Ramos (cell line): ENCODE results near the gene KCNQ1.
"Not testable (repeated sequence)": the region's sequence is repeated elsewhere in the genome, so short reads cannot be mapped to it uniquely, and the experiment has no call there.

Experiments used
- in situ Hi-C: fragments of 300-500 bp; cut with MboI; formaldehyde crosslinking; loops from one replicate; pipeline ENCODE4 v1.14.3; 2022; ENCODE audit warnings: low sequenced_read_pairs; ENCODE audit not compliant: unreplicated experiment

Gene KCNQ1

DNA sequence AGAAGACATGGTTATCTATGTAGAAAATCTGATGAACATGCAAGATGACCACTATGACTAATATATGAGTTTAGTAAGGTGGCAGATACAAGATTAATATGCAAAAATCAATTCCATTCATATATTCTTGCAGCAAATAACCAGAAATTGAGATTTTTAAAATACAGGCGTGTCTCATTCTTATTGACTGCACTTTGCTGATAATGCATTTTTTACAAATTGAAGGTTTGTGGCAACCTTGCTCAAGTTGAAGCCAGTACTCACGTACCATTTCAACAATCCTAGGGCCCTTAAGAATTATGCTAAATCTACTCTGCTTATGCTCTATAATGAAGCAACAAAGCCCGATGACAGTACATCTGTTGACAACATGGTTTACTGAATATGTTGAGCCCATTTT is 150.4 kb downstream of the KCNQ1 start:
- in situ Hi-C loops = no loop called here

- in situ Hi-C loops = no loop called here
Measured at GRCh38 chr11:2599561-2600189, 154.9 kb downstream of the KCNQ1 start.

GRCh38 chr11:2609345-2609744 is 164.5 kb downstream of the KCNQ1 start:
- in situ Hi-C loops = no loop called here

DNA sequence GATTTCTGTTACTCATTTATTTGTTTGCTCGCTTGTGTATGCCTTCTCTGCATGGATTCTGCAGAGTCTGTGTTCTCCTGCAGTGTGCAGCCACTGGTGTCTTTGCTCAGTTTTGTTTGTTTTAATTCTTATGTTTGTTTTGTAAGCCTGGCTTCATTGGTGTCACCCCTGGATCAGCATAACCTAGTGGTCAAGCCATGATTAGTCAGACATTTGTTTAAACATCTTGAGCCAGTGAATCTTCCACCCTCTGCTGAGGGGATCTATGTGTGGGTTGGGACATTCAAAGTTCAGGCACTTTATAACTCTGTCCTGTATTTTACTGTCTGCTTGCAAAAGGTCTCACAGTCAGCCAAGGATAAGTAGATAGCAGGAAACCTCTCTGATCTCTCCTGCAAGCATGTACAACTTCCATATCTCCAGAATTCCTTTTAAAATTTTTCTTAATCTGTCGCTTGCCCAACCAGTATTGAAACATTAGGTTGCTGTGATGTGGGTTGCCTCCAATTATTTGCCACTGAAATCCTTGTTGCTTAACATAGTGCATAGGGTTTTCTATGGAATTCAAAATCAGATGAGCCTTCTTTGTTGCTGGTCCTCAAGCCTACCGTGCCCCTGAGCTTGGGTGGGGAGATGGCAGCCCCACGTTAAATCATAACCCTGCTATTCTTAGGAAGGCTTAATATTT is 168.2 kb downstream of the KCNQ1 start:
- in situ Hi-C loops = no loop called here

DNA sequence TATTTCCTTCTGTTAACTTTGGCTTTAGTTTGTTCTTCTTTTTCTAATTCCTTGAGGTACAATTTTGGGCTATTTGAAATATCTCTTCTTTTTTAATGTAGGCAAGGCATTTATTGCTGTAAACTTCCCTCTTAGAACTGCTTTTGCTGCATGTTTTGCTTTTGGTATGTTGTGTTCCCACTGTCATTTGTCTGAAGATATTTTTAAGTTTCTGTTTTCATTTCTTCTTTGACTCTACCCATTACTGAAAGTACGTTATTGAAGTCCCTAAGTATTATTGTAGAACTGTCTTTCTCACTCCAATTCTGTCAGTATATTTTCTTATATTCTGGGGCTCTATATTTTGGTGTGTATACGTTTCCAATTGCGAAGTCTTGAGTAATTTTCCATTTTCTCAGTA is 177.1 kb downstream of the KCNQ1 start:
- in situ Hi-C loops = no loop called here

DNA sequence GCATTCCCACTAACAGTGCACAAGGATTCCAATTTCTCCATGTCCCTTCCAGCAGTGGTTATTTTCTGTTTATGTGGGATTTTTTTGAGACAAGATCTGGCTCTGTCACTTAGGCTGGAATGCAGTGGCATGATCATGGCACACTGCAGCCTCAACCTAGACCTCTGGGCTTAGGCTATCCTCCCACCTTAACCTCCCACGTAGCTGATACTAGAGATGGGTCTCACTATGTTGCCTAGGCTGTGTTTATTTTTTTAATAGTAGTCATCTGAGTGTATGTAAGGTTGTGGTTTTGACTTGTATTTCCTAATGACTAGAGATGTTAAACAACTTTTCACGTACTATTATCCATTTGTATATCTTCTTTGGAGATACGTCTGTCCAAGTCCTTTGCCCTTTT is 180.4 kb downstream of the KCNQ1 start:
- in situ Hi-C loops = no loop called here

- in situ Hi-C loops = no loop called here
Measured at GRCh38 chr11:2630679-2631078, 185.9 kb downstream of the KCNQ1 start.

DNA sequence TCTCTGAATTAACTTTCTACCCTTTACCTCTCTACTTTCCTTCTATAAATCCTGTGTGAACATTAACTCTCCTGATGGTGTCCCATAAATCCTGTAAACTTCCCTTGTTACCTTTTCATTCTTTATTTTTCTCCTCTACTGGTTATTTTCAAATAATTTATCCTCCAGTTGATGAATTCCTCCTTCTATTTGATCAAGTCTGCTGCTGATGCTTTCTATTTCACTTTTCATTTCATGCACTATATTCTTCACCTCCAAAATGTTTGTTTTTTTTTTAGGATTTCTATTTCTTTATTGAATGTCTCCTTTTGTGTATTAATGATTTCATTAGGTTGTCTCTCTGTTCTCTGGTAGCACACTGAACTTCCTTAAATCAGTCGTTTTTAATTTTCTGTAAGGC is 186.4 kb downstream of the KCNQ1 start:
- in situ Hi-C loops = no loop called here

GRCh38 chr11:2639763-2640162 is 195.0 kb downstream of the KCNQ1 start:
- in situ Hi-C loops = not testable (repeated sequence)

DNA sequence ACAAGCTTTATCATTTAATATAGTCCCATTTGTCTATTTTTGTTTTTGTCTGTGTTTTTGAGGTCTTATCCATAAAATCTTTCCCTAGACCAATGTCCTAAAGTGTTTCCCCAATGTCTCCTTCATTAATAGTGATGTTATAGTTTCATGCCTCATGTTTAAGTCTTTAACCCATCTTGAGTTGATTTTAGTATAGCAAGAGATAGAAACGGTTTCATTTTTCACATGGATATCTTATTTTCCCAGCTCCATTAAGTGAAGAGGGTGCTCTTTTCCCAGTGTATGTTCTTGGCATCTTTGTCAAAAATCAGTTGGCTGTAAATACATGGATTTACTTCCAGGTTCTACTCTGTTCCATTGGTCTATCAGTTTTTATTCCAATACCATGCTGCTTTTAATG is 196.8 kb downstream of the KCNQ1 start:
- in situ Hi-C loops = no loop called here

GRCh38 chr11:2643746-2644145 is 198.9 kb downstream of the KCNQ1 start:
- in situ Hi-C loops = no loop called here

DNA sequence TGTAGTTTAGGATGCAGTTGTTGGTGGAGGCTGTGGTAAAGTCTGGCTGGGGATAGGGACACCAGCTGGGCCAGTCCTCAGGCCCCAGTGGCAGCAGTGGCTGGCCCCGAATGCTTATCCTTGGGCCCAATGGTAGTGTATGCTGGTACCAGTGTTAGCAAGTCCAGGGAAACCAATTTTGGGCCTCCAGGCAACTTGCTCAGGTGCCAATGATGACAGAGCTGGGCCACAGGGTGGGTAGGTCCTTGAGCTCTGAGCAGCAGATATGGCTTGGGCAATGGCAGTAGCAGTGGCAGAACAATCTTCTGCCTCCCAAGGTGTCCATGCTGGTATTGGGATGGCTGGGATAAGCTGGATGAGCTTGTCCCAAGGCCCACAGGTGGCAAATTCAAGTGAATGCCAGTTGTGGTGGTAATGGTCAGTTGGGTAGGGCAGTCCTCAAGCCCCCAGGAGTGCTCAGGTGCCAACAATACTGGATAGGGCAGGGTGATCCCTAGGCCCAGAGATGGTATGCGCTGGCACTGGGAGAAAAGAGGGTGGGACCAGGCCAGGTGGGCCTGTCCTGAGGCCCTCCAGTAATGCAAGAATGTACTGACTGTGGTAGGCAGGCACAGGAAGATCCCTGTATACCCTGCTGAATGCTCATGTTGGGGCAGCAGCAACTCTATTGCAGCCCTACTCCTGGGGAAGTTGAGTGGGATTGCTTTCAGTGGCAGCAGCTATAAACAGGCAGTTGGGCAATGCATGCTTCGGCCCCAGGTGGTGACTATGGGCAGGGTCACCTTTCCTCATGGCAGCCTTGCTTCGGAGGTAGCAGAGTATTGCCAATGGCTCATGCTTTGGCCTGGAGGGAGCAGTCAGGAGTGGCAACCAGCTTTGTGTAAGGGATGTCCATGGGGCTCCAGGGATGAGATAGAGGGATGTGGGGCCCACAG is 200.3 kb downstream of the KCNQ1 start:
- in situ Hi-C loops = no loop called here

- in situ Hi-C loops = no loop called here
Measured at GRCh38 chr11:2645779-2646118, 200.9 kb downstream of the KCNQ1 start.

DNA sequence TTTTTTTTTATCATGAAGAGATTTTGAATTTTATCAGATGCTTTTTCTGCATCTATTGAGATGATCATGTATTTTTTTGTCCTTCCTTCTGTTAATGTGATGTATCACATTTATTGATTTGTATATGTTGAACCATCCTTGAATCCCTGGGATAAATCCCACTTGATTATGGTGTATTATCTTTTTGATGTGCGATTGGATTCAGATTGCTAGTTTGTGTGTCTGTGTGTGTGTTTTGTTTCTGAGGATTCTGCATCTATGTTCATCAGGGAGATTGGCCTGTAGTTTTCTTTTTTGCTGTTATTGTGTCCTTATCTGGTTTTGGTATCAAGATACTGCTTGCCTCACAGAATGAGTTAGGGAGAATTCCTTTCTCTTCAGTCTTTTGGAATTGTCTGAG is 202.4 kb downstream of the KCNQ1 start:
- in situ Hi-C loops = no loop called here

GRCh38 chr11:2647953-2648352 is 203.1 kb downstream of the KCNQ1 start:
- in situ Hi-C loops = no loop called here

- in situ Hi-C loops = no loop called here
Measured at GRCh38 chr11:2649400-2649799, 204.6 kb downstream of the KCNQ1 start.

DNA sequence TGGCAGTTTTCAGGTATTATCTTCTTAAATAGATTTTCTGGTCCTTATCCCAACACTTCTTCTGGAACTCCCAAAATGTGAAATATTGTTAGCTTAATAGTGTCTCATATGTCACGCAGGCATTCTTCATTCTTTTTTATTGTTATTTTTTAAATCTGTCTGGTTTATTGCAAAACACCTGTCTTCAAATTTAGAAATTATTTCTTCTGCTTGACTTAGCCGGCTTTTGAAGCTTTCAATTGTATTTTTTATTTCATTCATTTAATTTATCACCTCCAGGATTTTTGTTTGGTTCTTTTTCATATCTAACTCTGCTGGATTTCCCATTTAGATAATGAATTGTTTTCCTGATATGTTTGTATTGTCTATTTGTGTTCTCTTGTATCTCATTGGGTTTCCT is 205.0 kb downstream of the KCNQ1 start:
- in situ Hi-C loops = no loop called here

DNA sequence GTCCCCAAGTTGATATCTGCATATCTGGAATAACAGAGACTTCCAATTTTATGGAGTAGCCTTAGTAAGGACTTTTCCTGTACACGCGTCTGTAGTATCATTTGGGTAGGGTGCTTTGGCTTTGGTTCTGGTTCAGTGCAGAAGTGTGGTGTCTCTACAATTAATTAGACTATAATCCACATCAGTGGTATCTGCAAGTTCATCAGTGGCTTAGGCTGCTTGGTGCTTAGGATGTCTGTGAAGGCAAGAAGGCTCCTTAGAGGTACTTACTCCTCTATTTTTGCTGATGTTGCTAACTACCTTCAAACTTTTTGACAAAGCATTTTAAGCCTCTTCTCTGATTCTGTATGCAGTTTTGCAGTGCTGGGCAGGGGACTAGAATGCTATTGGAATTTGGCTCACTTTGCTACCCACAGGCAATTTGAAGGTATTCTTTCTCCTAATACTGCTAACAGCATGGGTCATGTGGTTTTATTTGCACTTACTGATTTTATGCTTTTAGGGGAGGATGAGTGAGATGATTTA is 205.6 kb downstream of the KCNQ1 start:
- in situ Hi-C loops = no loop called here

- in situ Hi-C loops = no loop called here
Measured at GRCh38 chr11:2651054-2651617, 206.3 kb downstream of the KCNQ1 start.

DNA sequence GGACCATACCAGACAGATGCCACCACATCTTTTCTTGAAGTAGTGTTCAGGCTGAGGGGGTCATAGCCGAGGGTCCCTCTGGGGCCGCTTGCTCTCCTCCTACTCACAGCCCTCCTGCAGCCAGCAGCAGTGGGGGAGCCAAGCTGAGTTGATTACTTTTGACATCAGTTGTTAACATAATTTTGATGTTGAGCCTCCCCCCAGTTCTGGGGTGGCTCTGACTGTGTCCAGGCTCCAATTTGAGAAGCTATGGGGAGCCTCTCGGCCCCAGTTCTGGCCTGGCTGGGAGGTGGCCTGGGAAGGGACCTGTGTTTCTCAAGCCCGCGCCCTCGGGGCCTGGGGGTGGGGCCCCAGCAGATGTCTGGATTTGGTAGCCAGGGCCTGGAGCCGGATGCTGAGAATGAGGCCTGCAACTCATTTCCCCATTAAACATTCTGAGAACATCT is 207.0 kb downstream of the KCNQ1 start:
- in situ Hi-C loops = no loop called here
